KMS-11 (cell line): ENCODE results near the gene B3GALT4.

Experiments used
- H2AFZ ChIP-seq: fragments of 200-600 bp; sonication (generic); 2 replicates; pipeline ENCODE4 v1.6.1; 2016; ENCODE audit warnings: antibody characterized with exemption, mixed run types, low read depth
- H3K27ac ChIP-seq: fragments of 200-600 bp; sonication (generic); 2 replicates; pipeline ENCODE4 v1.6.1; 2016; ENCODE audit warnings: mild to moderate bottlenecking, mixed run types
- H3K27me3 ChIP-seq: fragments of 200-600 bp; sonication (generic); 2 replicates; pipeline ENCODE4 v1.6.1; 2017; ENCODE audit warnings: mild to moderate bottlenecking, low read depth, mixed run types, moderate library complexity; ENCODE audit not compliant: insufficient read depth
- H3K36me3 ChIP-seq: fragments of 200-600 bp; sonication (generic); 2 replicates; pipeline ENCODE4 v1.6.1; 2017; ENCODE audit warnings: mild to moderate bottlenecking, mixed run types; ENCODE audit not compliant: insufficient read depth
- H3K4me1 ChIP-seq: fragments of 200-600 bp; sonication (generic); 2 replicates; pipeline ENCODE4 v1.6.1; 2016; ENCODE audit warnings: mild to moderate bottlenecking, low read depth, mixed run types; ENCODE audit not compliant: poor library complexity, severe bottlenecking
- H3K4me2 ChIP-seq: fragments of 200-600 bp; sonication (generic); 2 replicates; pipeline ENCODE4 v1.7.0; 2016; ENCODE audit warnings: mild to moderate bottlenecking, mixed run types
- H3K4me3 ChIP-seq: fragments of 200-600 bp; sonication (generic); IDR thresholded peaks from 2 replicates; pipeline ENCODE4 v1.6.1; 2017; ENCODE audit warnings: low read depth, low read length, mixed read lengths; ENCODE audit not compliant: insufficient read depth
- H3K79me2 ChIP-seq: fragments of 200-600 bp; sonication (generic); 2 replicates; pipeline ENCODE4 v1.6.1; 2016; ENCODE audit warnings: low read depth, mixed run types; ENCODE audit not compliant: insufficient read depth
- H3K9ac ChIP-seq: fragments of 200-600 bp; sonication (generic); 2 replicates; pipeline ENCODE4 v1.6.1; 2016; ENCODE audit warnings: mild to moderate bottlenecking, mixed run types
- H4K20me1 ChIP-seq: fragments of 200-600 bp; sonication (generic); 2 replicates; pipeline ENCODE4 v1.6.1; 2016; ENCODE audit warnings: mild to moderate bottlenecking, mixed run types; ENCODE audit not compliant: insufficient read depth
- TF ChIP-seq, protein P1 (sequence below): fragments of 200-600 bp; sonication (generic); conservative IDR thresholded peaks from 2 replicates; pipeline ENCODE4 v1.6.1; 2017; ENCODE audit warnings: low read depth, mild to moderate bottlenecking, antibody characterized with exemption, low read length, moderate library complexity, mixed read lengths

Gene B3GALT4

GRCh38 chr6:33314515-33314942, 37.6 kb downstream of the B3GALT4 start:
- no peaks in the 10 kb centered on the region for H4K20me1 ChIP-seq
- H3K4me1 ChIP-seq = peaks cover 46% of the 10 kb centered on the region
- H3K4me2 ChIP-seq = peak overlapping the region; percentile 88
- H3K79me2 ChIP-seq = peaks cover 24% of the 10 kb centered on the region
- H2AFZ ChIP-seq = peak overlapping the region; percentile 42; the same call in 1 of the 2 replicates
- peak overlapping the region; percentile 84 for H3K27ac ChIP-seq
- H3K36me3 ChIP-seq = no peaks in the 10 kb centered on the region
- H3K4me3 ChIP-seq = no peak overlapping the region
- H3K27me3 ChIP-seq = no peaks in the 10 kb centered on the region
- TF ChIP-seq, protein P1, sequence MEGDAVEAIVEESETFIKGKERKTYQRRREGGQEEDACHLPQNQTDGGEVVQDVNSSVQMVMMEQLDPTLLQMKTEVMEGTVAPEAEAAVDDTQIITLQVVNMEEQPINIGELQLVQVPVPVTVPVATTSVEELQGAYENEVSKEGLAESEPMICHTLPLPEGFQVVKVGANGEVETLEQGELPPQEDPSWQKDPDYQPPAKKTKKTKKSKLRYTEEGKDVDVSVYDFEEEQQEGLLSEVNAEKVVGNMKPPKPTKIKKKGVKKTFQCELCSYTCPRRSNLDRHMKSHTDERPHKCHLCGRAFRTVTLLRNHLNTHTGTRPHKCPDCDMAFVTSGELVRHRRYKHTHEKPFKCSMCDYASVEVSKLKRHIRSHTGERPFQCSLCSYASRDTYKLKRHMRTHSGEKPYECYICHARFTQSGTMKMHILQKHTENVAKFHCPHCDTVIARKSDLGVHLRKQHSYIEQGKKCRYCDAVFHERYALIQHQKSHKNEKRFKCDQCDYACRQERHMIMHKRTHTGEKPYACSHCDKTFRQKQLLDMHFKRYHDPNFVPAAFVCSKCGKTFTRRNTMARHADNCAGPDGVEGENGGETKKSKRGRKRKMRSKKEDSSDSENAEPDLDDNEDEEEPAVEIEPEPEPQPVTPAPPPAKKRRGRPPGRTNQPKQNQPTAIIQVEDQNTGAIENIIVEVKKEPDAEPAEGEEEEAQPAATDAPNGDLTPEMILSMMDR = no peak
- peak overlapping the region; percentile 72; the same call in 1 of the 2 replicates for H3K9ac ChIP-seq

- Histone ChIP-seq H3K4me1 (peaks cover 46% of the 10 kb centered on the region), H3K4me3 (no peak overlapping the region), H2AFZ (no peak overlapping the region), H3K4me2 (peak overlapping the region; percentile 88), H3K27ac (peak overlapping the region; percentile 84), H3K36me3 (no peaks in the 10 kb centered on the region; the same call in 1 of the 2 replicates), H4K20me1 (no peaks in the 10 kb centered on the region), H3K9ac (peak overlapping the region; percentile 72; the same call in 1 of the 2 replicates), H3K27me3 (no peaks in the 10 kb centered on the region), H3K79me2 (peaks cover 26% of the 10 kb centered on the region)
- TF ChIP-seq, protein P1 = no peak
These were observed 38.2 kb downstream of the B3GALT4 start for GRCh38 chr6:33314943-33315792.

- H3K27ac ChIP-seq = no peak overlapping the region
- H3K9ac ChIP-seq = no peak overlapping the region
- H4K20me1 ChIP-seq = no peaks in the 10 kb centered on the region
- H3K79me2 ChIP-seq = peaks cover 23% of the 10 kb centered on the region
- no peak overlapping the region for H3K4me3 ChIP-seq
- TF ChIP-seq, protein P1 = no peak
- no peaks in the 10 kb centered on the region; the same call in 1 of the 2 replicates for H3K36me3 ChIP-seq
- H3K4me2 ChIP-seq = no peak overlapping the region
- peaks cover 40% of the 10 kb centered on the region for H3K4me1 ChIP-seq
- no peak overlapping the region for H2AFZ ChIP-seq
- no peaks in the 10 kb centered on the region for H3K27me3 ChIP-seq
These were observed 39.1 kb downstream of the B3GALT4 start for GRCh38 chr6:33315793-33316602.

GRCh38 chr6:33316603-33317418, 39.9 kb downstream of the B3GALT4 start:
- H4K20me1 ChIP-seq = no peaks in the 10 kb centered on the region
- no peak overlapping the region for H3K9ac ChIP-seq
- no peaks in the 10 kb centered on the region for H3K27me3 ChIP-seq
- H2AFZ ChIP-seq = no peak overlapping the region
- TF ChIP-seq, protein P1 = no peak
- no peak overlapping the region for H3K27ac ChIP-seq
- no peaks in the 10 kb centered on the region; the same call in 1 of the 2 replicates for H3K36me3 ChIP-seq
- H3K79me2 ChIP-seq = peaks cover 25% of the 10 kb centered on the region; the same call in 1 of the 2 replicates
- peaks cover 39% of the 10 kb centered on the region for H3K4me1 ChIP-seq
- H3K4me2 ChIP-seq = peak overlapping the region; percentile 45; the same call in 1 of the 2 replicates
- H3K4me3 ChIP-seq = no peak overlapping the region
